PFSK-1 (cell line): ENCODE measurements around the gene HOXB3.

Source experiments
- POLR2AphosphoS5 ChIP-seq: IDR thresholded peaks from 2 replicates; pipeline ENCODE4 v1.6.1; 2012; ENCODE audit warnings: low read depth, mild to moderate bottlenecking, control low read depth, low read length, moderate library complexity
- SIN3A ChIP-seq: IDR thresholded peaks from 2 replicates; pipeline ENCODE4 v1.6.1; 2012; ENCODE audit warnings: mild to moderate bottlenecking, low read length, moderate library complexity, borderline replicate concordance; ENCODE audit not compliant: insufficient read depth
- TAF1 ChIP-seq: IDR thresholded peaks from 2 replicates; pipeline ENCODE4 v1.6.1; 2012; ENCODE audit warnings: low read length, control low read depth, borderline replicate concordance; ENCODE audit not compliant: insufficient read depth

DNA sequence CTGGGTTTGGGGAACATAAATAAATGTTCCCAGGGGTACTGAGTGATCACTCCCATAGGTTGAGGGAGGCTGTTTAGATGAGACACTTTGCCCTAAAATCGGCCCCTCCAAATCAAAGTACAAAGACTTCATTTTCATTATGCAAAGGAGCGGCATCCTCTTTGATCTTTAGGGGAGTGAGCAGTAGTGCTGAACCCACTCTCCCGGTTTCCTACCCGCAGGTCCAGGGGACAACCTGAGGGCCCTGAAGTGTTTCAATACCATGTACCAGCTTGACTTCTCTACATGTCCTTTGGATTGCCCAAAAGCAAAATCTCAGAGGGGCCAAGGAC, 11.1 kb upstream of the HOXB3 start:
- TF ChIP-seq POLR2AphosphoS5: no peak
- no peak for TF ChIP-seq TAF1
- TF ChIP-seq SIN3A: no peak
